ENCODE measurements around the gene CPPED1. TPM values are rescaled to one million over a fixed set of nuclear protein-coding genes. Genes with fewer than 3 reads are reported as not detected.

CPPED1 gene
- total and polyA plus RNA-seq, 2 experiments from 2014 or later = 27.2 to 28.6 TPM

DNA sequence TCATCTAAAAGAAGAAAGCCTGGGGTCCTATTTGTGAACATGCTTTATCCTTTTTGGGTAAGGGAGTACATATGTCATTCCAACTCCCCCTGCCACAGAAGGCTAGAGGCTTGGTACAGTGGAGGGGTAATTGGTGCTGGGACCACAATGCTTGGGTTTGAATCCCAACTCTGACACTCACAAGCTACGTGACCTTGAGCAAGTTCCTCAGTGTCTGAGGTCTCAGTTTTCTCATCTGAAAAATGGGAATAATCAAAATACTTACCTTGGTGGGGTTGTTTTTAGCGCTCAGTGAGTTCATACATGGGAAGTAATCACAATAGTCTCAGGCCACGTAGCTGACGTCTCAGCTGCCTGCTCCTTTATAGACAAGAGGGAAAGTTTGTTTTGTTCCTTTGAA lies 150.8 kb downstream of the CPPED1 start:
- WGBS (ENCODE audit: low lambda C conversion rate, missing lambda C conversion rate) = 85% methylated on average over 4 of the region's 4 CpGs
- Histone ChIP-seq H3K27ac (no peak overlapping the region), H3K9me2 (replicated peaks; ENCODE audit: insufficient read depth) (no peaks in the 10 kb centered on the region), H3K79me2 (no peaks in the 10 kb centered on the region), H3K9me3 (ENCODE audit: low read depth) (no peaks in the 10 kb centered on the region), H3K27me3 (no peaks in the 10 kb centered on the region), H3K4me2 (no peak overlapping the region), H3K4me1 (ENCODE audit: insufficient read depth) (no peaks in the 10 kb centered on the region), H3K4me3 (no peak overlapping the region), H4K20me1 (ENCODE audit: insufficient read depth, poor library complexity, severe bottlenecking) (no peaks in the 10 kb centered on the region), H2AFZ (no peak overlapping the region), H3K36me3 (replicated peaks; ENCODE audit: insufficient read depth, low read depth) (no peaks in the 10 kb centered on the region)
- TF ChIP-seq CTCF (IDR thresholded peaks at IDR 0.05; ENCODE audit: poor library complexity) (no peak), EZH2 (IDR thresholded peaks at IDR 0.05; ENCODE audit: borderline replicate concordance) (no peak), EZH2phosphoT487 (IDR thresholded peaks at IDR 0.05; ENCODE audit: low read depth, severe bottlenecking, unreplicated experiment) (no peak)
- no peak for DNase-seq (ENCODE audit: low spot score)

DNA sequence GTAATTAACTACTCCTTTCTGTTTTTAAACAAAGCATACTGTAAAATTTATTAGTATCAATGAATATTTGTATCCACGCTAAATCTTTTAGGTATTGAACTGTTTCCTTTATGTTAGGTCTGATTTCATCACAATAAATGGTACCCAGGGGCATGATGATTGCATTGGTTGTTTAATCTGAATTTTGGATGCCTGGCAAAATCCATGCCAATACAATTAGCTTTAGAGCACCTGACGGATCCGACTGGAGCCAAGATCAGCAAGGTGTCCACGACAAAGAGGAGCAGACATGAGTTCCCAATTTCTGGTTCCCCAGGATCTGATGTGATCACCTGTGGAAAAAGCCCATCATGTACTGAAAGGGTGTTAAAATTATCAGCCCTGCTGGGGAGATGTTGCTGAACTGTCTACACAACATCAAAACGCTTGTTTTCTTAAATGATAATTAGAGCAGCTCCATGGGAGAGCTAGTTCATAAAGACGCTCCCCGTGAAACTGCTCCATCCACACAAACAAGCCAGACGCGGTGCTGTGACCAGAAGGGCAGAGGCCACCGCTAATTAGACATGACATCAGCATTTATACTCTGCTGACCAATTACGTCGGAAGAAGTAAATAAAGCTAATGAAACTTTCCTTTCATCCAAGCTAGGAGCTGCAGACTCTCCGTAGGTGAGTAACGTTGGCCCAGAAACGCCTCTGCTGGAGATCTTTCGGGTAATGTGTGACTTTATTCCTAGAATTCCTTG lies 151.7 kb downstream of the CPPED1 start:
- Histone ChIP-seq H4K20me1 (ENCODE audit: insufficient read depth, poor library complexity, severe bottlenecking) (no peaks in the 10 kb centered on the region), H2AFZ (no peak overlapping the region), H3K4me1 (ENCODE audit: insufficient read depth) (no peaks in the 10 kb centered on the region), H3K9me2 (replicated peaks; ENCODE audit: insufficient read depth) (no peaks in the 10 kb centered on the region), H3K4me3 (no peak overlapping the region), H3K36me3 (replicated peaks; ENCODE audit: insufficient read depth, low read depth) (no peaks in the 10 kb centered on the region), H3K4me2 (no peak overlapping the region), H3K9me3 (ENCODE audit: low read depth) (no peaks in the 10 kb centered on the region), H3K79me2 (no peaks in the 10 kb centered on the region), H3K27ac (no peak overlapping the region), H3K27me3 (no peaks in the 10 kb centered on the region)
- no peak for DNase-seq (ENCODE audit: low spot score)
- 62% methylated on average over 16 of the region's 16 CpGs for WGBS (ENCODE audit: low lambda C conversion rate, missing lambda C conversion rate)
- TF ChIP-seq EZH2 (IDR thresholded peaks at IDR 0.05; ENCODE audit: borderline replicate concordance) = no peak
- TF ChIP-seq CTCF (IDR thresholded peaks at IDR 0.05; ENCODE audit: poor library complexity) = no peak
- no peak for TF ChIP-seq EZH2phosphoT487 (IDR thresholded peaks at IDR 0.05; ENCODE audit: low read depth, severe bottlenecking, unreplicated experiment)

DNA sequence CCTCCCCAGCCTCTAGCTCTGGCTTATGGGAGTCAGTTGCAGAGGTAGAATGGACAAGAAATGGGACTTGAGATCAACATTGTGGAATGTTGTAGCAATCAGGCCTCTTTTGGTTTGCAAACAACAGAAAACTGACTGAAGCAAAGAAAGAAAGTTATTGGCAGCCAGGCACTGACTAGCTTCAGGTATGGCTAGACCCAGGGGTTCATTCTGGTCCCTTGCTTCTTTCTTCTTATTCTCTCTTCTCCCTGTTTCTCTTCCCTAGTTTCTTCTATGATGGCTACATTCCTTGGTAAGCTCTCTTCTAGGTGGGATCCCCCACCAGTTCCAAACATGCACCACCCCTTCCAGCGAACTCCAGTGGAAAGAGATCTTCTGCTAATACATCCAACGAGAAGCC lies 154.3 kb downstream of the CPPED1 start:
- Histone ChIP-seq H3K36me3 (replicated peaks; ENCODE audit: insufficient read depth, low read depth) (no peaks in the 10 kb centered on the region), H3K27me3 (no peaks in the 10 kb centered on the region), H2AFZ (no peak overlapping the region), H3K79me2 (no peaks in the 10 kb centered on the region), H3K9me3 (ENCODE audit: low read depth) (no peaks in the 10 kb centered on the region), H3K27ac (no peak overlapping the region), H3K4me2 (no peak overlapping the region), H3K9me2 (replicated peaks; ENCODE audit: insufficient read depth) (no peaks in the 10 kb centered on the region), H4K20me1 (ENCODE audit: insufficient read depth, poor library complexity, severe bottlenecking) (no peaks in the 10 kb centered on the region), H3K4me1 (ENCODE audit: insufficient read depth) (no peaks in the 10 kb centered on the region), H3K4me3 (no peak overlapping the region)
- no peak for DNase-seq (ENCODE audit: low spot score)
- WGBS (ENCODE audit: low lambda C conversion rate, missing lambda C conversion rate) = 83% methylated on average over 2 of the region's 2 CpGs
- TF ChIP-seq EZH2 (IDR thresholded peaks at IDR 0.05; ENCODE audit: borderline replicate concordance) (no peak), EZH2phosphoT487 (IDR thresholded peaks at IDR 0.05; ENCODE audit: low read depth, severe bottlenecking, unreplicated experiment) (no peak), CTCF (IDR thresholded peaks at IDR 0.05; ENCODE audit: poor library complexity) (no peak)

Measured in hepatocyte (in vitro differentiated cells).